Measurements from ENCODE around the gene TTI1.

DNA sequence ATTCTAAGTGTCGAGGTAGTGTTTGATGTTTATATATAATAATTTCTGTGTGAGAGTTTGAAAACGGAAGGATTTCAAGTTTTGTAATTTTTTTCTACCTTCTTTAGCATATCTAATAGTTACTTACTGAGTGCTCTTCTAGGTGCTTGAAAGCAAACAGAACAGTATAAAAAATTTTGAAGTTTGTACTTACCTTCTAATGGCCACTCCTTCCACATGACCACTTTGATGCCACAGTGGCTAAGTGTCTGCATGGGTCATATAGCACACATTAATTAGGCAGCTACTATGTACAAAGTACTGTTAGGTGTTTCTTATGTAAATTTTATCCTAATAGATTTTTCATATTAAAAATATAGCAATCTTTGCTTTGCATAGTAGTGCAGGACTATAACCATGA, 21.4 kb upstream of the TTI1 start:
- TF ChIP-seq, protein P1, sequence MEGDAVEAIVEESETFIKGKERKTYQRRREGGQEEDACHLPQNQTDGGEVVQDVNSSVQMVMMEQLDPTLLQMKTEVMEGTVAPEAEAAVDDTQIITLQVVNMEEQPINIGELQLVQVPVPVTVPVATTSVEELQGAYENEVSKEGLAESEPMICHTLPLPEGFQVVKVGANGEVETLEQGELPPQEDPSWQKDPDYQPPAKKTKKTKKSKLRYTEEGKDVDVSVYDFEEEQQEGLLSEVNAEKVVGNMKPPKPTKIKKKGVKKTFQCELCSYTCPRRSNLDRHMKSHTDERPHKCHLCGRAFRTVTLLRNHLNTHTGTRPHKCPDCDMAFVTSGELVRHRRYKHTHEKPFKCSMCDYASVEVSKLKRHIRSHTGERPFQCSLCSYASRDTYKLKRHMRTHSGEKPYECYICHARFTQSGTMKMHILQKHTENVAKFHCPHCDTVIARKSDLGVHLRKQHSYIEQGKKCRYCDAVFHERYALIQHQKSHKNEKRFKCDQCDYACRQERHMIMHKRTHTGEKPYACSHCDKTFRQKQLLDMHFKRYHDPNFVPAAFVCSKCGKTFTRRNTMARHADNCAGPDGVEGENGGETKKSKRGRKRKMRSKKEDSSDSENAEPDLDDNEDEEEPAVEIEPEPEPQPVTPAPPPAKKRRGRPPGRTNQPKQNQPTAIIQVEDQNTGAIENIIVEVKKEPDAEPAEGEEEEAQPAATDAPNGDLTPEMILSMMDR (IDR thresholded peaks at IDR 0.05; ENCODE audit: poor library complexity, severe bottlenecking) = no peak
- no peak for TF ChIP-seq EP300 (conservative IDR thresholded peaks at IDR 0.05; ENCODE audit: poor library complexity, severe bottlenecking)
- no peak for TF ChIP-seq EZH2 (IDR thresholded peaks at IDR 0.05; ENCODE audit: borderline replicate concordance, insufficient read depth, low read length, poor library complexity, severe bottlenecking)
- TF ChIP-seq TAF1 (IDR thresholded peaks at IDR 0.05; ENCODE audit: low read depth) = no peak
- no peak for TF ChIP-seq MXI1 (conservative IDR thresholded peaks at IDR 0.05; ENCODE audit: poor library complexity, severe bottlenecking)
- TF ChIP-seq RAD21 (conservative IDR thresholded peaks at IDR 0.05) = no peak

Data from neural cell (in vitro differentiated cells).